DND-41 (cell line): ENCODE results near the gene METTL21A.

Source experiments
- EZH2 ChIP-seq: IDR thresholded peaks from 3 replicates; pipeline ENCODE4 v1.6.1; 2012; ENCODE audit warnings: borderline replicate concordance, low read depth, mild to moderate bottlenecking, moderate library complexity, low read length, inconsistent platforms; ENCODE audit not compliant: severe bottlenecking
- TF ChIP-seq, protein P1 (sequence below): IDR thresholded peaks from 2 replicates; pipeline ENCODE4 v1.5.1; 2012; ENCODE audit warnings: borderline replicate concordance, low read length, moderate library complexity, mild to moderate bottlenecking; ENCODE audit not compliant: poor library complexity, severe bottlenecking; ENCODE audit errors: extremely low read depth

DNA sequence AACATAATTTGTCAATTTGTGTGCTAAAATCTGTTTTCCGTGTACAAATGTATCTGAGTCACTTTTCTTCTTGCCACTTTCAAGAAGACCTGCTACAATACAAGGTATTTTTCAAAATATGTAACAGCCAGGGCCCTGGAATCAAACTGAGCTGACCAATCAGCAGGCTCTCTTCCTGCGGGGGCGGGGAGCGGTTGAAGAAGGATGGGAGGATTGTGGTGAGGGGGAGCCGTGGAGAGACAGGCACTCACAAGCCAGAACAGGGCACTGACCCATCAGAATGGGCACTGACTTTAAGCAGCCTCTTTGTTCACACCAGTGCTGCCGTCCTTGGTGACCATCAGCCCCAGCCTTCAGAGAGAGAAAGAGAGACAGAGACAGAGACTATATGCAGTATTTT, 45.7 kb upstream of the METTL21A start:
- TF ChIP-seq, protein P1, sequence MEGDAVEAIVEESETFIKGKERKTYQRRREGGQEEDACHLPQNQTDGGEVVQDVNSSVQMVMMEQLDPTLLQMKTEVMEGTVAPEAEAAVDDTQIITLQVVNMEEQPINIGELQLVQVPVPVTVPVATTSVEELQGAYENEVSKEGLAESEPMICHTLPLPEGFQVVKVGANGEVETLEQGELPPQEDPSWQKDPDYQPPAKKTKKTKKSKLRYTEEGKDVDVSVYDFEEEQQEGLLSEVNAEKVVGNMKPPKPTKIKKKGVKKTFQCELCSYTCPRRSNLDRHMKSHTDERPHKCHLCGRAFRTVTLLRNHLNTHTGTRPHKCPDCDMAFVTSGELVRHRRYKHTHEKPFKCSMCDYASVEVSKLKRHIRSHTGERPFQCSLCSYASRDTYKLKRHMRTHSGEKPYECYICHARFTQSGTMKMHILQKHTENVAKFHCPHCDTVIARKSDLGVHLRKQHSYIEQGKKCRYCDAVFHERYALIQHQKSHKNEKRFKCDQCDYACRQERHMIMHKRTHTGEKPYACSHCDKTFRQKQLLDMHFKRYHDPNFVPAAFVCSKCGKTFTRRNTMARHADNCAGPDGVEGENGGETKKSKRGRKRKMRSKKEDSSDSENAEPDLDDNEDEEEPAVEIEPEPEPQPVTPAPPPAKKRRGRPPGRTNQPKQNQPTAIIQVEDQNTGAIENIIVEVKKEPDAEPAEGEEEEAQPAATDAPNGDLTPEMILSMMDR = no peak
- TF ChIP-seq EZH2 = no peak
